HCT116 (cell line): ENCODE results near the gene MBD3. TPM values are rescaled to one million over a fixed set of nuclear protein-coding genes. Genes with fewer than 3 reads are reported as not detected.

ENCODE experiments used
- ATAC-seq: fragments of 200-7000 bp; cut with Tn5 transposase; 2 replicates; pipeline ENCODE4 v1.9.1; 2020; ENCODE audit warnings: mild to moderate bottlenecking, moderate library complexity
- BruUV-seq: library from RNA; stranded (reverse); fragments of 400-500 nt; replicated peaks from 2 replicates; lab custom pipeline; 2021; lab: Mats Ljungman, UMichigan
- CTCF ChIA-PET: fragments of 300-600 bp; sonication (Branson Sonifier 250); formaldehyde crosslinking; loops from one replicate; lab custom pipeline; 2021; ENCODE audit warnings: antibody characterized with exemption; lab: Charles Lee
- POLR2A ChIA-PET: fragments of 300-600, 350-600 bp; sonication (Branson Sonifier 250); formaldehyde crosslinking; loops from one replicate; lab custom pipeline; 2021; ENCODE audit warnings: antibody characterized with exemption; lab: Charles Lee
- RAD21 ChIA-PET, 2 experiments: fragments of 300-600 bp; sonication (Branson Sonifier 250); formaldehyde crosslinking; loops; one replicate each; lab custom pipeline; 2023; ENCODE audit warnings: low total read pairs in 2 of 2; ENCODE audit not compliant: uncharacterized antibody in 2 of 2, unreplicated experiment in 2 of 2, low non-redundant PET in 1 of 2; lab: Charles Lee
- DNase-seq: peaks from one replicate; pipeline ENCODE4 v3.0.0-alpha.2; 2010; ENCODE audit warnings: low read depth, low spot score
- H2AFZ ChIP-seq: fragments of 200-600 bp; shearing (Covaris generic), sonication (generic); 2 replicates; pipeline ENCODE4 v1.6.1; 2017; ENCODE audit warnings: low read depth, mixed run types, mixed read lengths, antibody characterized with exemption, low read length; ENCODE audit not compliant: poor library complexity, severe bottlenecking
- H3K27ac ChIP-seq: 2 replicates; pipeline ENCODE4 v1.5.1; 2012; ENCODE audit warnings: low read depth, low read length
- H3K27me3 ChIP-seq: fragments of 200-600 bp; sonication (generic); 2 replicates; pipeline ENCODE4 v1.6.1; 2016; ENCODE audit warnings: mixed run types, low read length, mixed read lengths; ENCODE audit not compliant: insufficient read depth
- H3K36me3 ChIP-seq, 2 experiments: fragments of 200-500 bp in 1 of 2; fragments of 200-600 bp in 1 of 2; sonication (Bioruptor generic) in 1 of 2; sonication (generic) in 1 of 2; 2 replicates each; pipeline versions ENCODE4 v1.5.1 to v1.6.1; 2014 to 2016; ENCODE audit warnings: low read length in 2 of 2, inconsistent platforms in 1 of 2, mixed read lengths in 1 of 2, mixed run types in 1 of 2; ENCODE audit not compliant: insufficient read depth in 2 of 2, control insufficient read depth in 1 of 2
- H3K4me1 ChIP-seq, 2 experiments: fragments of 200-600 bp in 1 of 2; sonication (generic) in 1 of 2; 2 replicates each; pipeline versions ENCODE4 v1.5.1 to v1.6.1; 2012 to 2017; ENCODE audit warnings: low read length in 2 of 2, inconsistent platforms in 1 of 2, mild to moderate bottlenecking in 1 of 2, mixed read lengths in 1 of 2, mixed run types in 1 of 2, moderate library complexity in 1 of 2; ENCODE audit not compliant: insufficient read depth in 2 of 2, control insufficient read depth in 1 of 2
- H3K4me2 ChIP-seq: fragments of 200-600 bp; sonication (generic); 2 replicates; pipeline ENCODE4 v1.6.1; 2017; ENCODE audit warnings: mixed run types, low read length, mixed read lengths
- H3K4me3 ChIP-seq, 2 experiments: fragments of 200-600 bp in 1 of 2; sonication (generic) in 1 of 2; replicated peaks in 1 of 2; 2 replicates each; pipeline ENCODE4 v1.5.1; 2011 to 2016; ENCODE audit warnings: low read length in 2 of 2, control low read depth in 1 of 2, low read depth in 1 of 2, mild to moderate bottlenecking in 1 of 2, mixed read lengths in 1 of 2, mixed run types in 1 of 2
- H3K79me2 ChIP-seq: fragments of 200-600 bp; sonication (generic); 2 replicates; pipeline ENCODE4 v1.6.1; 2017; ENCODE audit warnings: mild to moderate bottlenecking, mixed run types, low read length, moderate library complexity, mixed read lengths; ENCODE audit not compliant: insufficient read depth
- H3K9ac ChIP-seq: fragments of 200-600 bp; sonication (generic); 2 replicates; pipeline ENCODE4 v1.6.1; 2016; ENCODE audit warnings: low read length, mixed read lengths
- H3K9me2 ChIP-seq: fragments of 200-600 bp; sonication (generic), shearing (Covaris generic); 2 replicates; pipeline ENCODE4 v1.6.1; 2017; ENCODE audit warnings: mixed run types, mild to moderate bottlenecking, moderate library complexity; ENCODE audit not compliant: insufficient read depth
- H3K9me3 ChIP-seq, 2 experiments: fragments of 200-500 bp in 1 of 2; fragments of 200-600 bp in 1 of 2; sonication (Bioruptor generic) in 1 of 2; sonication (generic) in 1 of 2; 2 replicates each; pipeline ENCODE4 v1.6.1; 2014 to 2017; ENCODE audit warnings: low read length in 2 of 2, mixed read lengths in 2 of 2, inconsistent platforms in 1 of 2, low read depth in 1 of 2, mild to moderate bottlenecking in 1 of 2, mixed run types in 1 of 2, moderate library complexity in 1 of 2; ENCODE audit not compliant: control insufficient read depth in 1 of 2, insufficient read depth in 1 of 2
- H4K20me1 ChIP-seq: fragments of 200-600 bp; sonication (generic), shearing (Covaris generic); 2 replicates; pipeline ENCODE4 v1.6.1; 2017; ENCODE audit warnings: mixed run types, mild to moderate bottlenecking, moderate library complexity; ENCODE audit not compliant: insufficient read depth
- CBX3 ChIP-seq: IDR thresholded peaks from 2 replicates; pipeline ENCODE4 v1.6.1; 2012; ENCODE audit warnings: low read depth
- CEBPB ChIP-seq: IDR thresholded peaks from 2 replicates; pipeline ENCODE4 v1.6.1; 2012; ENCODE audit warnings: low read depth
- CTCF ChIP-seq, 3 experiments: fragments of 200-600 bp in 1 of 3; sonication (generic) in 1 of 3; IDR thresholded peaks in 2 of 3; conservative IDR thresholded peaks in 1 of 3; 2 replicates each; pipeline ENCODE4 v1.5.1; 2012 to 2017; ENCODE audit warnings: low read depth in 2 of 3, low read length in 2 of 3, antibody characterized with exemption in 1 of 3, borderline replicate concordance in 1 of 3, control low read depth in 1 of 3, mild to moderate bottlenecking in 1 of 3, mixed read lengths in 1 of 3, mixed run types in 1 of 3, moderate library complexity in 1 of 3; ENCODE audit not compliant: insufficient read depth in 1 of 3
- EGR1 ChIP-seq: IDR thresholded peaks from 2 replicates; pipeline ENCODE4 v1.6.1; 2012; ENCODE audit warnings: low read depth
- ELF1 ChIP-seq: IDR thresholded peaks from 2 replicates; pipeline ENCODE4 v1.6.1; 2012; ENCODE audit warnings: low read depth, borderline replicate concordance
- EZH2 ChIP-seq: fragments of 200-600 bp; sonication (generic); IDR thresholded peaks from 2 replicates; pipeline ENCODE4 v1.6.1; 2017; ENCODE audit warnings: antibody characterized with exemption, mixed run types
- EZH2phosphoT487 ChIP-seq: fragments of 200-600 bp; IDR thresholded peaks from 2 replicates; pipeline ENCODE4 v1.6.1; 2018; ENCODE audit warnings: antibody characterized with exemption, borderline replicate concordance
- POLR2AphosphoS5 ChIP-seq: IDR thresholded peaks from 2 replicates; pipeline ENCODE4 v1.6.1; 2011; ENCODE audit warnings: mild to moderate bottlenecking, low read depth, low read length, moderate library complexity
- SIN3A ChIP-seq: IDR thresholded peaks from 2 replicates; pipeline ENCODE4 v1.6.1; 2012; ENCODE audit warnings: low read depth
- SP1 ChIP-seq: IDR thresholded peaks from 2 replicates; pipeline ENCODE4 v1.6.1; 2012; ENCODE audit warnings: low read depth
- TCF7L2 ChIP-seq: IDR thresholded peaks from 2 replicates; pipeline ENCODE4 v1.7.0; 2011; ENCODE audit warnings: borderline replicate concordance, inconsistent platforms; ENCODE audit not compliant: insufficient read depth, insufficient read length; ENCODE audit errors: extremely low read depth
- ZNF274 ChIP-seq: fragments of 200-500 bp; sonication (Bioruptor generic); IDR thresholded peaks from 2 replicates; pipeline ENCODE4 v1.6.1; 2014; ENCODE audit warnings: mild to moderate bottlenecking, low read depth, low read length, inconsistent platforms
- intact Hi-C: fragments of 100-400 bp; cut with micrococcal nuclease; formaldehyde crosslinking; loops from 2 replicates; pipeline ENCODE4 v1.10.0; 2022
- total RNA-seq: library from RNA; stranded (reverse); gene quantifications from one replicate; pipeline ENCODE4 v1.2.1, GENCODE V29; 2021; ENCODE audit not compliant: unreplicated experiment
- TF ChIP-seq, protein P1 (sequence below): IDR thresholded peaks from 2 replicates; pipeline ENCODE4 v1.6.1; 2011; ENCODE audit warnings: mild to moderate bottlenecking, low read length, moderate library complexity; ENCODE audit not compliant: insufficient replicate concordance; ENCODE audit errors: extremely low read depth
- TF ChIP-seq, protein P2 (sequence below): IDR thresholded peaks from 2 replicates; pipeline ENCODE4 v1.6.1; 2012; ENCODE audit warnings: low read depth

The MBD3 gene
- total RNA-seq, 1 experiment from 2014 or later, result 85.7 TPM

DNA sequence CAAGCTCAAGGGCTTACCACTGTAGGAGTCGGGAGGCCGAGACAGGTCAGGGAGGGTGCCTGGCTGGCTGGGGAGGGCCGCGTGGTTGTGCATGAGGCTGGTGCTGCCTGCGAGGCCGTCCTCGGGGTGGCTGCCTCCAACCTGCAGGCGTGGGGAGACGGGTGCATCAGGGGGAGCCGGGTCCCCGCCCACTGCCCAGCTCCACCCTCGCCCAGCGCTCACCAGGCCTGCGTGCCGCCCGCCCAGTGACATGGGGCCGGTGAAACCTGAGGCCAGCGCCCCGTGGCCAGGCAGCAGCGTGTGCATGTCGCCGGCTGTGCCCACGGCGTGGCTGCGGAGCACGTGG is 26.4 kb upstream of the MBD3 start:
- CTCF ChIA-PET, result no interaction called here

More for the DNA sequence above, 26.4 kb upstream of the MBD3 start:
- peaks cover 18% of the 10 kb centered on the region; the same call in 1 of the 2 replicates for H3K79me2 ChIP-seq
- no peak overlapping the region; the same call in 1 of the 2 replicates for H3K27ac ChIP-seq
- H3K4me2 ChIP-seq, result no peak overlapping the region
- H3K9me2 ChIP-seq, result no peaks in the 10 kb centered on the region
- peaks cover 34 to 53% of the 10 kb centered on the region in 2 experiments; a peak in 3 of 4 replicates for H3K36me3 ChIP-seq
- intact Hi-C loops, result no loop called here
- H4K20me1 ChIP-seq, result no peaks in the 10 kb centered on the region
- RAD21 ChIA-PET, result no interaction called here
- no peaks in the 10 kb centered on the region for H3K9me3 ChIP-seq
- no peak overlapping the region for H3K4me3 ChIP-seq
- H3K27me3 ChIP-seq, result no peaks in the 10 kb centered on the region
- BruUV-seq, result no TSS peak
- TF ChIP-seq, protein P1, sequence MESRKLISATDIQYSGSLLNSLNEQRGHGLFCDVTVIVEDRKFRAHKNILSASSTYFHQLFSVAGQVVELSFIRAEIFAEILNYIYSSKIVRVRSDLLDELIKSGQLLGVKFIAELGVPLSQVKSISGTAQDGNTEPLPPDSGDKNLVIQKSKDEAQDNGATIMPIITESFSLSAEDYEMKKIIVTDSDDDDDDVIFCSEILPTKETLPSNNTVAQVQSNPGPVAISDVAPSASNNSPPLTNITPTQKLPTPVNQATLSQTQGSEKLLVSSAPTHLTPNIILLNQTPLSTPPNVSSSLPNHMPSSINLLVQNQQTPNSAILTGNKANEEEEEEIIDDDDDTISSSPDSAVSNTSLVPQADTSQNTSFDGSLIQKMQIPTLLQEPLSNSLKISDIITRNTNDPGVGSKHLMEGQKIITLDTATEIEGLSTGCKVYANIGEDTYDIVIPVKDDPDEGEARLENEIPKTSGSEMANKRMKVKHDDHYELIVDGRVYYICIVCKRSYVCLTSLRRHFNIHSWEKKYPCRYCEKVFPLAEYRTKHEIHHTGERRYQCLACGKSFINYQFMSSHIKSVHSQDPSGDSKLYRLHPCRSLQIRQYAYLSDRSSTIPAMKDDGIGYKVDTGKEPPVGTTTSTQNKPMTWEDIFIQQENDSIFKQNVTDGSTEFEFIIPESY, result no peak
- no peak for TF ChIP-seq TCF7L2
- no peak for TF ChIP-seq ZNF274
- no peak for TF ChIP-seq SIN3A
- no peak for TF ChIP-seq POLR2AphosphoS5
- TF ChIP-seq CBX3, result no peak
- no peak for TF ChIP-seq CEBPB
- no peak for TF ChIP-seq EZH2phosphoT487
- TF ChIP-seq, protein P2, sequence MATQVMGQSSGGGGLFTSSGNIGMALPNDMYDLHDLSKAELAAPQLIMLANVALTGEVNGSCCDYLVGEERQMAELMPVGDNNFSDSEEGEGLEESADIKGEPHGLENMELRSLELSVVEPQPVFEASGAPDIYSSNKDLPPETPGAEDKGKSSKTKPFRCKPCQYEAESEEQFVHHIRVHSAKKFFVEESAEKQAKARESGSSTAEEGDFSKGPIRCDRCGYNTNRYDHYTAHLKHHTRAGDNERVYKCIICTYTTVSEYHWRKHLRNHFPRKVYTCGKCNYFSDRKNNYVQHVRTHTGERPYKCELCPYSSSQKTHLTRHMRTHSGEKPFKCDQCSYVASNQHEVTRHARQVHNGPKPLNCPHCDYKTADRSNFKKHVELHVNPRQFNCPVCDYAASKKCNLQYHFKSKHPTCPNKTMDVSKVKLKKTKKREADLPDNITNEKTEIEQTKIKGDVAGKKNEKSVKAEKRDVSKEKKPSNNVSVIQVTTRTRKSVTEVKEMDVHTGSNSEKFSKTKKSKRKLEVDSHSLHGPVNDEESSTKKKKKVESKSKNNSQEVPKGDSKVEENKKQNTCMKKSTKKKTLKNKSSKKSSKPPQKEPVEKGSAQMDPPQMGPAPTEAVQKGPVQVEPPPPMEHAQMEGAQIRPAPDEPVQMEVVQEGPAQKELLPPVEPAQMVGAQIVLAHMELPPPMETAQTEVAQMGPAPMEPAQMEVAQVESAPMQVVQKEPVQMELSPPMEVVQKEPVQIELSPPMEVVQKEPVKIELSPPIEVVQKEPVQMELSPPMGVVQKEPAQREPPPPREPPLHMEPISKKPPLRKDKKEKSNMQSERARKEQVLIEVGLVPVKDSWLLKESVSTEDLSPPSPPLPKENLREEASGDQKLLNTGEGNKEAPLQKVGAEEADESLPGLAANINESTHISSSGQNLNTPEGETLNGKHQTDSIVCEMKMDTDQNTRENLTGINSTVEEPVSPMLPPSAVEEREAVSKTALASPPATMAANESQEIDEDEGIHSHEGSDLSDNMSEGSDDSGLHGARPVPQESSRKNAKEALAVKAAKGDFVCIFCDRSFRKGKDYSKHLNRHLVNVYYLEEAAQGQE, result no peak
- no peak for TF ChIP-seq SP1
- TF ChIP-seq EGR1, result no peak
- TF ChIP-seq EZH2, result no peak
- TF ChIP-seq ELF1, result no peak
- no peak for TF ChIP-seq CTCF (IDR thresholded peaks at IDR 0.05 in 2 of 3, conservative IDR thresholded peaks at IDR 0.05 in 1 of 3; ENCODE audit: borderline replicate concordance in 1 of 3, insufficient read depth in 1 of 3, low read depth in 2 of 3, low read length in 2 of 3)
- H3K9ac ChIP-seq, result no peak overlapping the region
- POLR2A ChIA-PET, result interaction anchor here (1.0 kb wide), 1 partner anchor 76 kb away, joined by 3 read pairs; no protein-coding TSS in a partner anchor
- peaks cover 0 to 5% of the 10 kb centered on the region in 2 experiments; a peak in 1 of 4 replicates for H3K4me1 ChIP-seq
- DNase-seq (no peak), ATAC-seq (no peak)
- no peak overlapping the region for H2AFZ ChIP-seq
